K562 (cell line): ENCODE data around the gene UNC13A. TPM values are rescaled to one million over a fixed set of nuclear protein-coding genes. Genes with fewer than 3 reads are reported as not detected.

Experiments
- ASH1L ChIP-seq: fragments of 450-650 bp; IDR thresholded peaks from 2 replicates; pipeline ENCODE4 v1.6.1; 2018; ENCODE audit warnings: borderline replicate concordance, mild to moderate bottlenecking, low read depth; ENCODE audit not compliant: partially characterized antibody
- CBX3 ChIP-seq, 2 experiments: IDR thresholded peaks; 1 replicate in 1 of 2; 2 replicates in 1 of 2; pipeline ENCODE4 v1.6.1; 2012; ENCODE audit warnings: inconsistent platforms in 2 of 2, low read length in 2 of 2, borderline replicate concordance in 1 of 2, control low read depth in 1 of 2
- DPF2 ChIP-seq: fragments of 450-650 bp; IDR thresholded peaks from 2 replicates; pipeline ENCODE4 v1.6.1; 2016
- IFI16 ChIP-seq: fragments of 250-450 bp; sonication (Bioruptor Pico); IDR thresholded peaks from 2 replicates; pipeline ENCODE4 v2.1.2; 2022; ENCODE audit warnings: mild to moderate bottlenecking, inconsistent platforms
- JUN ChIP-seq, 2 experiments: sonication (generic) in 1 of 2; formaldehyde crosslinking in 1 of 2; IDR thresholded peaks; 2 replicates each; pipeline versions ENCODE4 v1.6.1 to v1.8.0; 2012 to 2022; ENCODE audit warnings: borderline replicate concordance in 2 of 2, mild to moderate bottlenecking in 2 of 2, improper control_type of control experiment in 1 of 2, low read depth in 1 of 2, low read length in 1 of 2, missing genetic modification reagents in 1 of 2
- MAFG ChIP-seq: fragments of 450-650 bp; conservative IDR thresholded peaks from 2 replicates; pipeline ENCODE4 v1.6.1; 2016; ENCODE audit warnings: missing genetic modification characterization, missing compliant biosample characterization
- NRF1 ChIP-seq, 2 experiments: fragments of 450-650 bp; IDR thresholded peaks in 1 of 2; conservative IDR thresholded peaks in 1 of 2; 2 replicates each; pipeline ENCODE4 v1.6.1; 2014; ENCODE audit warnings: mild to moderate bottlenecking in 2 of 2
- PCBP1 ChIP-seq: fragments of 200-400 bp; formaldehyde crosslinking; IDR thresholded peaks from 2 replicates; pipeline ENCODE4 v1.6.1; 2018; ENCODE audit warnings: mild to moderate bottlenecking, low read depth, low read length; ENCODE audit not compliant: poor library complexity, severe bottlenecking
- RBBP5 ChIP-seq: fragments of 200-600 bp; sonication (generic); IDR thresholded peaks from 2 replicates; pipeline ENCODE4 v1.6.1; 2012; ENCODE audit warnings: borderline replicate concordance, mild to moderate bottlenecking, low read length, control low read depth, inconsistent platforms; ENCODE audit not compliant: insufficient read depth, poor library complexity, severe bottlenecking
- SRSF3 ChIP-seq: fragments of 200-400 bp; formaldehyde crosslinking; IDR thresholded peaks from 2 replicates; pipeline ENCODE4 v1.6.1; 2016; ENCODE audit warnings: mild to moderate bottlenecking, low read length, moderate library complexity; ENCODE audit not compliant: insufficient read depth
- TCF7L2 ChIP-seq: fragments of 150-350 bp; IDR thresholded peaks from 2 replicates; pipeline ENCODE4 v1.6.1; 2016; ENCODE audit warnings: low read depth, mild to moderate bottlenecking, low read length, moderate library complexity
- XRCC5 ChIP-seq: fragments of 200-400 bp; formaldehyde crosslinking; IDR thresholded peaks from 2 replicates; pipeline ENCODE4 v1.6.1; 2017; ENCODE audit warnings: low read depth, mild to moderate bottlenecking, low read length
- ZNF644 ChIP-seq: fragments of 200-800 bp; sonication (Bioruptor generic); IDR thresholded peaks from 2 replicates; pipeline ENCODE4 v1.6.1; 2016; ENCODE audit warnings: low read depth, missing genetic modification characterization, missing compliant biosample characterization
- polyA plus RNA-seq, 8 experiments: library from polyadenylated mRNA; depleted of rRNA in 4 of 8; stranded (reverse) in 5 of 8; unstranded in 3 of 8; fragments of >200 nt; fragmentation: Nextera tagmentation in 2 of 8; fragmentation: Illumina TruSeq in 1 of 8; extraction: Ambion mirVana in 2 of 8; extraction: Trizol in 1 of 8; gene quantifications; 2 replicates each; pipeline versions ENCODE4 v1.2.1 to v1.2.3, GENCODE V29; 2011 to 2014; ENCODE audit warnings: inconsistent platforms in 1 of 8, missing spikeins in 1 of 8
- total RNA-seq, 7 experiments: library from RNA; depleted of rRNA in 6 of 7; stranded (reverse); fragments of >200 nt in 6 of 7; fragmentation: Illumina TruSeq in 2 of 7; extraction: Trizol in 2 of 7; gene quantifications; 2 replicates each; pipeline versions ENCODE4 v1.2.1 to v1.2.3, GENCODE V29; 2011 to 2021; ENCODE audit warnings: low replicate concordance in 1 of 7
- TF ChIP-seq, protein P1 (sequence below): fragments of 200-800 bp; sonication (Bioruptor generic); IDR thresholded peaks from 2 replicates; pipeline ENCODE4 v1.6.1; 2017; ENCODE audit warnings: missing genetic modification characterization, missing compliant biosample characterization
- TF ChIP-seq, protein P2 (sequence below), 2 experiments: fragments of 450-650 bp in 1 of 2; sonication (generic) in 1 of 2; formaldehyde crosslinking in 1 of 2; IDR thresholded peaks in 1 of 2; conservative IDR thresholded peaks in 1 of 2; 2 replicates each; pipeline versions ENCODE4 v1.6.1 to v1.8.1; 2016 to 2023; ENCODE audit warnings: mild to moderate bottlenecking in 2 of 2, moderate library complexity in 2 of 2, inconsistent platforms in 1 of 2, missing genetic modification reagents in 1 of 2
- TF ChIP-seq, protein P3 (sequence below): sonication (generic); formaldehyde crosslinking; IDR thresholded peaks from 2 replicates; pipeline ENCODE4 v1.8.1; 2023; ENCODE audit warnings: mild to moderate bottlenecking, missing genetic modification reagents
- TF ChIP-seq, protein P4 (sequence below): sonication (generic); formaldehyde crosslinking; IDR thresholded peaks from 2 replicates; pipeline ENCODE4 v1.8.0; 2022; ENCODE audit warnings: mild to moderate bottlenecking, low read depth, missing genetic modification reagents
- TF ChIP-seq, protein P5 (sequence below): fragments of 450-650 bp; formaldehyde crosslinking; IDR thresholded peaks from 2 replicates; pipeline ENCODE4 v1.4.0; 2020; ENCODE audit warnings: mild to moderate bottlenecking, mixed read lengths

UNC13A gene
- total and polyA plus RNA-seq, 9 of the 15 experiments (the other 6 are each of a cell fraction or from before 2014, with no cell fraction given): 0.03 to 1.0 (median 0.25) TPM

DNA sequence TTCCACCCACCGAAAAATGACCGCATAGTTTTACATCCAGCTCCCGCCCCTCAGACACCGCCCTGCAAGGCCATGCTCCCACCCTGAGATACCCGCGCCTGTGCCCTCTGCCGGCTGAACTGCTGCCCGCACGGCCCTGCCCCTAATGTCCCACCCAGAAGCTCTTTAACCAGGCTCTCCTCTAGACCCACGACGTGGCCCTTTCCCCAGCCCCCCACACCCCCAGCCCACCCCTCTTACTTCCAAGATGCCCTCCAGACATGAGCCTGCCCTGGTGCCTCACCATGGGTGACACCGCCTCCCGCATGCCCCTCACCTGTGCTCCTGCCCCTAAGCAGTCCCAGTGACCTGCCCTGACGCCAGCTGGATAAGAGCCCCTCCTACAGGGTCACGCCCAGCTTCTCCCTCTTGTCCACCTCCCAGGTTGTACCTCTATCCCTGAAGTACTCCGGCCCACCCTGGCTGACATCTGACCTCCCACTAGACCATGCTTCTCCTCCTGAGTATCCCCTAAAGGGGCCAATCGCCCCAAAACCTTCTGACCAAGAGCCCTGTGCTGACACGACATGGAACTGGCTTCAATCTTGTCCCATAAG is 81.5 kb downstream of the UNC13A start (continued):
- TF ChIP-seq, protein P1, sequence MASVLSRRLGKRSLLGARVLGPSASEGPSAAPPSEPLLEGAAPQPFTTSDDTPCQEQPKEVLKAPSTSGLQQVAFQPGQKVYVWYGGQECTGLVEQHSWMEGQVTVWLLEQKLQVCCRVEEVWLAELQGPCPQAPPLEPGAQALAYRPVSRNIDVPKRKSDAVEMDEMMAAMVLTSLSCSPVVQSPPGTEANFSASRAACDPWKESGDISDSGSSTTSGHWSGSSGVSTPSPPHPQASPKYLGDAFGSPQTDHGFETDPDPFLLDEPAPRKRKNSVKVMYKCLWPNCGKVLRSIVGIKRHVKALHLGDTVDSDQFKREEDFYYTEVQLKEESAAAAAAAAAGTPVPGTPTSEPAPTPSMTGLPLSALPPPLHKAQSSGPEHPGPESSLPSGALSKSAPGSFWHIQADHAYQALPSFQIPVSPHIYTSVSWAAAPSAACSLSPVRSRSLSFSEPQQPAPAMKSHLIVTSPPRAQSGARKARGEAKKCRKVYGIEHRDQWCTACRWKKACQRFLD (CRISPR knock-in tag): peak; percentile 0; the same call in 1 of the 2 replicates
- TF ChIP-seq IFI16: no peak
- 0 out of 2 replicates have a peak, but pooled peaks have one; percentile 28 for TF ChIP-seq ZNF644 (tag)
- TF ChIP-seq, protein P2, sequence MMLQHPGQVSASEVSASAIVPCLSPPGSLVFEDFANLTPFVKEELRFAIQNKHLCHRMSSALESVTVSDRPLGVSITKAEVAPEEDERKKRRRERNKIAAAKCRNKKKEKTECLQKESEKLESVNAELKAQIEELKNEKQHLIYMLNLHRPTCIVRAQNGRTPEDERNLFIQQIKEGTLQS (IDR thresholded peaks at IDR 0.05): 0 out of 2 replicates have a peak, but pooled peaks have one; percentile 8
- TF ChIP-seq, protein P2 (CRISPR knock-in tag; conservative IDR thresholded peaks at IDR 0.05): no peak
- TF ChIP-seq, protein P3, sequence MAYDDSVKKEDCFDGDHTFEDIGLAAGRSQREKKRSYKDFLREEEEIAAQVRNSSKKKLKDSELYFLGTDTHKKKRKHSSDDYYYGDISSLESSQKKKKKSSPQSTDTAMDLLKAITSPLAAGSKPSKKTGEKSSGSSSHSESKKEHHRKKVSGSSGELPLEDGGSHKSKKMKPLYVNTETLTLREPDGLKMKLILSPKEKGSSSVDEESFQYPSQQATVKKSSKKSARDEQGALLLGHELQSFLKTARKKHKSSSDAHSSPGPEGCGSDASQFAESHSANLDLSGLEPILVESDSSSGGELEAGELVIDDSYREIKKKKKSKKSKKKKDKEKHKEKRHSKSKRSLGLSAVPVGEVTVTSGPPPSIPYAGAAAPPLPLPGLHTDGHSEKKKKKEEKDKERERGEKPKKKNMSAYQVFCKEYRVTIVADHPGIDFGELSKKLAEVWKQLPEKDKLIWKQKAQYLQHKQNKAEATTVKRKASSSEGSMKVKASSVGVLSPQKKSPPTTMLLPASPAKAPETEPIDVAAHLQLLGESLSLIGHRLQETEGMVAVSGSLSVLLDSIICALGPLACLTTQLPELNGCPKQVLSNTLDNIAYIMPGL (CRISPR knock-in tag): no peak
- TF ChIP-seq, protein P4, sequence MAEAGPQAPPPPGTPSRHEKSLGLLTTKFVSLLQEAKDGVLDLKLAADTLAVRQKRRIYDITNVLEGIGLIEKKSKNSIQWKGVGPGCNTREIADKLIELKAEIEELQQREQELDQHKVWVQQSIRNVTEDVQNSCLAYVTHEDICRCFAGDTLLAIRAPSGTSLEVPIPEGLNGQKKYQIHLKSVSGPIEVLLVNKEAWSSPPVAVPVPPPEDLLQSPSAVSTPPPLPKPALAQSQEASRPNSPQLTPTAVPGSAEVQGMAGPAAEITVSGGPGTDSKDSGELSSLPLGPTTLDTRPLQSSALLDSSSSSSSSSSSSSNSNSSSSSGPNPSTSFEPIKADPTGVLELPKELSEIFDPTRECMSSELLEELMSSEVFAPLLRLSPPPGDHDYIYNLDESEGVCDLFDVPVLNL (CRISPR knock-in tag): 0 out of 2 replicates have a peak, but pooled peaks have one; percentile 3
- TF ChIP-seq JUN (IDR thresholded peaks at IDR 0.05; ENCODE audit: borderline replicate concordance, low read depth, low read length): no peak
- TF ChIP-seq JUN (CRISPR knock-in tag; IDR thresholded peaks at IDR 0.05; ENCODE audit: borderline replicate concordance): no peak
- 0 out of 2 replicates have a peak, but pooled peaks have one; percentile 3 for TF ChIP-seq XRCC5
- no peak for TF ChIP-seq TCF7L2
- 0 out of 2 replicates have a peak, but pooled peaks have one; percentile 57 for TF ChIP-seq DPF2
- TF ChIP-seq, protein P5, sequence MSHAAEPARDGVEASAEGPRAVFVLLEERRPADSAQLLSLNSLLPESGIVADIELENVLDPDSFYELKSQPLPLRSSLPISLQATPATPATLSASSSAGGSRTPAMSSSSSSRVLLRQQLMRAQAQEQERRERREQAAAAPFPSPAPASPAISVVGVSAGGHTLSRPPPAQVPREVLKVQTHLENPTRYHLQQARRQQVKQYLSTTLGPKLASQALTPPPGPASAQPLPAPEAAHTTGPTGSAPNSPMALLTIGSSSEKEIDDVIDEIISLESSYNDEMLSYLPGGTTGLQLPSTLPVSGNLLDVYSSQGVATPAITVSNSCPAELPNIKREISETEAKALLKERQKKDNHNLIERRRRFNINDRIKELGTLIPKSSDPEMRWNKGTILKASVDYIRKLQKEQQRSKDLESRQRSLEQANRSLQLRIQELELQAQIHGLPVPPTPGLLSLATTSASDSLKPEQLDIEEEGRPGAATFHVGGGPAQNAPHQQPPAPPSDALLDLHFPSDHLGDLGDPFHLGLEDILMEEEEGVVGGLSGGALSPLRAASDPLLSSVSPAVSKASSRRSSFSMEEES (CRISPR knock-in tag): no peak
- no peak for TF ChIP-seq SRSF3
- TF ChIP-seq MAFG (tag): no peak
- peak; percentile 5 for TF ChIP-seq RBBP5
- no peak for TF ChIP-seq CBX3 (IDR thresholded peaks at IDR 0.05; ENCODE audit: borderline replicate concordance in 1 of 2, low read length in 2 of 2)
- no peak for TF ChIP-seq ASH1L
- TF ChIP-seq PCBP1: peak; percentile 32
- no peak for TF ChIP-seq NRF1 (conservative IDR thresholded peaks at IDR 0.05 in 1 of 2, IDR thresholded peaks at IDR 0.05 in 1 of 2)
